Measurements from ENCODE around the gene EPB41L3. TPM values are rescaled to one million over a fixed set of nuclear protein-coding genes. Genes with fewer than 3 reads are reported as not detected.
"Not testable (repeated sequence)": the region's sequence is repeated elsewhere in the genome, so short reads cannot be mapped to it uniquely, and the experiment has no call there.

The EPB41L3 gene
- total RNA-seq, 4 donors from 2014 or later: 32.0 to 60.6 (median 41.8) TPM

- no peak for TF ChIP-seq EP300 (IDR thresholded peaks at IDR 0.05)
- no peak for TF ChIP-seq POLR2A (IDR thresholded peaks at IDR 0.05; ENCODE audit: low read depth)
- no peak for TF ChIP-seq CTCF (IDR thresholded peaks at IDR 0.05)
- no peak for TF ChIP-seq POLR2AphosphoS5 (IDR thresholded peaks at IDR 0.05)
- Histone ChIP-seq H3K9me3 (no peaks in the 10 kb centered on the region), H3K4me3 (no peak overlapping the region), H3K4me1 (peaks cover 0 to 8% (median 2%) of the 10 kb centered on the region in 4 donors), H3K27ac (replicated peaks in 1 of 4) (peak overlapping the region in 3 of 4 donors; percentile 24 to 40 (median 31)), H3K36me3 (no peaks in the 10 kb centered on the region), H3K27me3 (no peaks in the 10 kb centered on the region)
- WGBS: 48% methylated on average over 10 of the region's 10 CpGs
- DNase-seq (ENCODE audit: extremely low spot score): no peak
- intact Hi-C loops (cut with DNase I): no loop called here
Measured at GRCh38 chr18:5582849-5583681, 39.3 kb upstream of the EPB41L3 start.

GRCh38 chr18:5582076-5582475 is 38.3 kb upstream of the EPB41L3 start:
- H3K4me3 ChIP-seq: no peak overlapping the region
- DNase-seq (ENCODE audit: extremely low spot score): no peak
- intact Hi-C loops (cut with DNase I): no loop called here
- WGBS: 46% methylated on average over 5 of the region's 5 CpGs
- H3K4me1 ChIP-seq: peaks cover 0 to 8% (median 2%) of the 10 kb centered on the region in 4 donors
- TF ChIP-seq CTCF (IDR thresholded peaks at IDR 0.05): no peak
- no peak for TF ChIP-seq POLR2A (IDR thresholded peaks at IDR 0.05; ENCODE audit: low read depth)
- TF ChIP-seq EP300 (IDR thresholded peaks at IDR 0.05): no peak
- TF ChIP-seq POLR2AphosphoS5 (IDR thresholded peaks at IDR 0.05): no peak
- no peaks in the 10 kb centered on the region for H3K27me3 ChIP-seq
- H3K36me3 ChIP-seq: no peaks in the 10 kb centered on the region
- H3K9me3 ChIP-seq: no peaks in the 10 kb centered on the region
- no peak overlapping the region for H3K27ac ChIP-seq (replicated peaks in 1 of 4)

- Histone ChIP-seq H3K9me3 (no peaks in the 10 kb centered on the region), H3K36me3 (no peaks in the 10 kb centered on the region), H3K4me3 (no peak overlapping the region), H3K4me1 (peaks cover 0 to 12% (median 5%) of the 10 kb centered on the region in 4 donors), H3K27ac (replicated peaks in 1 of 4) (no peak overlapping the region), H3K27me3 (peaks cover 0 to 4% (median 0%) of the 10 kb centered on the region in 4 donors)
- intact Hi-C loops (cut with DNase I): no loop called here
- TF ChIP-seq CTCF (IDR thresholded peaks at IDR 0.05): no peak
- no peak for TF ChIP-seq EP300 (IDR thresholded peaks at IDR 0.05)
- no peak for TF ChIP-seq POLR2AphosphoS5 (IDR thresholded peaks at IDR 0.05)
- TF ChIP-seq POLR2A (IDR thresholded peaks at IDR 0.05; ENCODE audit: low read depth): no peak
- WGBS: 100% methylated on average over 1 of the region's 1 CpG
- no peak for DNase-seq (ENCODE audit: extremely low spot score)
Measured at GRCh38 chr18:5574843-5575242, 31.0 kb upstream of the EPB41L3 start.

GRCh38 chr18:5571666-5572065 is 27.9 kb upstream of the EPB41L3 start:
- intact Hi-C loops (cut with DNase I): no loop called here
- Histone ChIP-seq H3K27me3 (peaks cover 0 to 4% (median 0%) of the 10 kb centered on the region in 4 donors), H3K9me3 (no peaks in the 10 kb centered on the region), H3K27ac (replicated peaks in 1 of 4) (no peak overlapping the region), H3K36me3 (no peaks in the 10 kb centered on the region), H3K4me3 (no peak overlapping the region), H3K4me1 (peaks cover 0 to 12% (median 5%) of the 10 kb centered on the region in 4 donors)
- DNase-seq (ENCODE audit: extremely low spot score): no peak
- WGBS: 66% methylated on average over 2 of the region's 2 CpGs
- TF ChIP-seq EP300 (IDR thresholded peaks at IDR 0.05) (no peak), POLR2AphosphoS5 (IDR thresholded peaks at IDR 0.05) (no peak), CTCF (IDR thresholded peaks at IDR 0.05) (no peak), POLR2A (IDR thresholded peaks at IDR 0.05; ENCODE audit: low read depth) (no peak)

- H3K4me3 ChIP-seq; H3K27ac ChIP-seq (replicated peaks in 1 of 4); DNase-seq (ENCODE audit: extremely low spot score); H3K9me3 ChIP-seq; H3K36me3 ChIP-seq; intact Hi-C loops (cut with DNase I); H3K27me3 ChIP-seq: not testable (repeated sequence)
- peaks cover 0 to 12% (median 5%) of the 10 kb centered on the region in 4 donors for H3K4me1 ChIP-seq
- WGBS: 32% methylated on average over 2 of the region's 2 CpGs
Measured at GRCh38 chr18:5570613-5571012, 26.8 kb upstream of the EPB41L3 start.

Measured in esophagus muscularis mucosa (tissue), 4 donors.